ENCODE measurements around the gene SCAF4. TPM values are rescaled to one million over a fixed set of nuclear protein-coding genes. Genes with fewer than 3 reads are reported as not detected.

Gene SCAF4
- total RNA-seq = 10 to 100 TPM; 23.6 to 41.5 (median 29.3) TPM

- TF ChIP-seq, protein P1, sequence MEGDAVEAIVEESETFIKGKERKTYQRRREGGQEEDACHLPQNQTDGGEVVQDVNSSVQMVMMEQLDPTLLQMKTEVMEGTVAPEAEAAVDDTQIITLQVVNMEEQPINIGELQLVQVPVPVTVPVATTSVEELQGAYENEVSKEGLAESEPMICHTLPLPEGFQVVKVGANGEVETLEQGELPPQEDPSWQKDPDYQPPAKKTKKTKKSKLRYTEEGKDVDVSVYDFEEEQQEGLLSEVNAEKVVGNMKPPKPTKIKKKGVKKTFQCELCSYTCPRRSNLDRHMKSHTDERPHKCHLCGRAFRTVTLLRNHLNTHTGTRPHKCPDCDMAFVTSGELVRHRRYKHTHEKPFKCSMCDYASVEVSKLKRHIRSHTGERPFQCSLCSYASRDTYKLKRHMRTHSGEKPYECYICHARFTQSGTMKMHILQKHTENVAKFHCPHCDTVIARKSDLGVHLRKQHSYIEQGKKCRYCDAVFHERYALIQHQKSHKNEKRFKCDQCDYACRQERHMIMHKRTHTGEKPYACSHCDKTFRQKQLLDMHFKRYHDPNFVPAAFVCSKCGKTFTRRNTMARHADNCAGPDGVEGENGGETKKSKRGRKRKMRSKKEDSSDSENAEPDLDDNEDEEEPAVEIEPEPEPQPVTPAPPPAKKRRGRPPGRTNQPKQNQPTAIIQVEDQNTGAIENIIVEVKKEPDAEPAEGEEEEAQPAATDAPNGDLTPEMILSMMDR (IDR thresholded peaks at IDR 0.05) = no peak
- TF ChIP-seq EP300 (IDR thresholded peaks at IDR 0.05) (no peak), POLR2AphosphoS5 (IDR thresholded peaks at IDR 0.05) (peak; percentile 44 to 79 (median 66)), POLR2A (IDR thresholded peaks at IDR 0.05) (peak; percentile 11 to 86)
- peak; percentile 91 to 92 for DNase-seq (ENCODE audit: low spot score in 2 of 2)
- WGBS = 0% methylated on average over 13 of the region's 98 CpGs
- Histone ChIP-seq H3K4me1 (peaks cover 53% of the 10 kb centered on the region), H3K27ac (peak within 1 kb of the TSS; percentile 99), H3K27me3 (no peaks in the 10 kb centered on the region), H3K9me3 (no peaks in the 10 kb centered on the region), H3K4me3 (peak within 1 kb of the TSS; percentile 100), H3K36me3 (peaks cover under 1% of the 10 kb centered on the region)
Measured at GRCh38 chr21:31731857-31732596, at the start of gene SCAF4. Gene SCAF4 (minus strand): TSS chr21:31732118. CDS start chr21:31731692, 426 bp downstream.

DNA sequence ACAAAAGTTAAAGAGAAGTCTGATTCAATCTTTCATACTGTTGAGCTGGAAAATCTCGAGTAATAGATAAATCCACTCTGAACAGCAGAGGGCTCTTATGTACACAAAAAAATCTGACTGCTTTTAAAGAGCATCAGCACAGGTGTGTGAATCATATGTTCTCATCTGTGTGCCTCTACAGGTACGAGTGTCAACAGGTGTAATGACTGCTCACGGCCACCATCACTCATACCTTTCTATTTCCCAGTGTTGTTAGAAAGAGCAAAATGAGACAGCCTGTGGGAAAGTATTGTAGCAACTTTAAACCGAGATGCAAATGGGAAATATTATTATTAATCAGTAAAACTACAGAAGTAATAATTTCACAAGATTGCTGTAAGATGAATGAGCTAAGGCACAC is 49.0 kb upstream of the SCAF4 start:
- no peak overlapping the region for H3K4me3 ChIP-seq
- 43% methylated on average over 4 of the region's 4 CpGs for WGBS
- TF ChIP-seq, protein P1 (IDR thresholded peaks at IDR 0.05) = peak in 1 of 2 donors; percentile 22
- no peak for TF ChIP-seq EP300 (IDR thresholded peaks at IDR 0.05)
- H3K27ac ChIP-seq = no peak overlapping the region
- no peaks in the 10 kb centered on the region for H3K36me3 ChIP-seq
- no peak for DNase-seq (ENCODE audit: low spot score in 2 of 2)
- H3K27me3 ChIP-seq = no peaks in the 10 kb centered on the region
- peaks cover 7% of the 10 kb centered on the region for H3K4me1 ChIP-seq
- H3K9me3 ChIP-seq = no peaks in the 10 kb centered on the region

DNA sequence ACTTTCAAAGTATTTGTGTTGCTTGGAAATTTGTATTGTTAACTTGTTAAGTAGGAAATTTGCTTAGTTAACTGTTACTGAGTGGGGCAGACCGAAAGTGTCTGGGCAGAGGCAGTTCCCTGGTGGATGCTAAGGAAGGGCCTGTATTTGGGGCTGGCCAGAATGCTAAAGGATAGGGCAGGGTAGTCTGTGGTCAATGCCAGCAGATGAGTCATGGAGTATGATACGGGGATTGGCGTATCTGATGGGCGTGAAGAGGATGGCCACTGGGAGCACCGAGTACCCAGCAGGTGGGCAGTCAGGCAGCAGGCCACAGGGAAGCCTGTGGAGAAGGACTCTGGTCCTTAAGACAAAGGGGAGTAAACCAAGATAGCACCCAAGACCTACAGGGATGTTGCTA is 46.6 kb upstream of the SCAF4 start:
- no peak overlapping the region for H3K27ac ChIP-seq
- DNase-seq (ENCODE audit: low spot score in 2 of 2) = no peak
- no peaks in the 10 kb centered on the region for H3K9me3 ChIP-seq
- no peak for TF ChIP-seq POLR2A (IDR thresholded peaks at IDR 0.05)
- TF ChIP-seq, protein P1 (IDR thresholded peaks at IDR 0.05) = no peak
- H3K36me3 ChIP-seq = no peaks in the 10 kb centered on the region
- H3K4me3 ChIP-seq = no peak overlapping the region
- no peaks in the 10 kb centered on the region for H3K27me3 ChIP-seq
- peaks cover 7% of the 10 kb centered on the region for H3K4me1 ChIP-seq
- WGBS = 82% methylated on average over 5 of the region's 5 CpGs

DNA sequence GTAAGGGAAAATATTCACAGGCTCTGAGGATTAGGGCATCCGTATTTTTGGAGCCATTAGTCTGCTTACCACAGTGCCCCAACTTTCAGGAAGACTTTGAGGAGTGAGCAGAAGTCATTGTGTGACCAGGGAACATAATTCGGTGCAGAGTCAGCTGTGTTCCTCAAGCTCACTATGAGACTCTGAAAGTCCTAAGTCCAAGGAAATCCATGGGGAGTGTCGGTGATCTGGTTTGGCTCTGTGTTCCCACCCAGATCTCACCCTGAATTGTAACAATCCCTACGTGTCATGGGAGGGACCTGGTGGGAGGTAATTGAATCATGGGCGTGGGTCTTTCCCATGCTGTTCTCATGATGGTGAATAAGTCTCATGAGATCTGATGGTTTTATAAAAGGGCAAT is 45.9 kb upstream of the SCAF4 start:
- Histone ChIP-seq H3K36me3 (no peaks in the 10 kb centered on the region), H3K4me3 (no peak overlapping the region), H3K4me1 (peaks cover 7% of the 10 kb centered on the region), H3K27me3 (no peaks in the 10 kb centered on the region), H3K27ac (no peak overlapping the region), H3K9me3 (no peaks in the 10 kb centered on the region)
- 90% methylated on average over 5 of the region's 5 CpGs for WGBS
- DNase-seq (ENCODE audit: low spot score in 2 of 2) = no peak
- no peak for TF ChIP-seq POLR2AphosphoS5 (IDR thresholded peaks at IDR 0.05)
- TF ChIP-seq POLR2A (IDR thresholded peaks at IDR 0.05) = no peak
- TF ChIP-seq, protein P1 (IDR thresholded peaks at IDR 0.05) = no peak
- no peak for TF ChIP-seq EP300 (IDR thresholded peaks at IDR 0.05)

DNA sequence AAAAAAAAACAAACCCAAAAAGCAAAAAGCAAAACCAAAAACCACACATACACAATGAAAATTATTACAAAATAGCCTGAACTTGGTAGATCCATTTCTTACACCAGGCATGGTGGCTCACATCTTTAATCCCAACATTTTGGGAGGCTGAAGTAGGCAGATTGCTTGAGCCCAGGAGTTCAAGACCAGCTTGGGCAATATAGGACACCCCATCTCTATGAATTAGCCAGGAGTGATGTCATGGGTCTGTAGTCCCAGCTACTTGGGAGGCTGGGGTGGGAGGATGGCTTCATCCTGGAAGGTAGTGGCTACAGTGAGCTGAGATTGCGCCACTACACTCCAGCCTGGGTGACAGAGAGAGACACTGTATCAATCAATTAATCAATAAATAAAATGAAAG is 42.1 kb upstream of the SCAF4 start:
- no peak for DNase-seq (ENCODE audit: low spot score in 2 of 2)
- H3K36me3 ChIP-seq = no peaks in the 10 kb centered on the region
- WGBS = 100% methylated on average over 1 of the region's 1 CpG
- no peaks in the 10 kb centered on the region for H3K9me3 ChIP-seq
- no peak overlapping the region for H3K27ac ChIP-seq
- no peaks in the 10 kb centered on the region for H3K4me1 ChIP-seq
- TF ChIP-seq POLR2A (IDR thresholded peaks at IDR 0.05) (no peak), EP300 (IDR thresholded peaks at IDR 0.05) (no peak), POLR2AphosphoS5 (IDR thresholded peaks at IDR 0.05) (no peak)
- TF ChIP-seq, protein P1 (IDR thresholded peaks at IDR 0.05) = no peak
- no peaks in the 10 kb centered on the region for H3K27me3 ChIP-seq
- H3K4me3 ChIP-seq = no peak overlapping the region
